Small intestine (tissue), 7 donors: Measurements from ENCODE around the gene HTR3B. TPM values are rescaled to one million over a fixed set of nuclear protein-coding genes. Genes with fewer than 3 reads are reported as not detected.

Experiments
- DNase-seq, 2 donors: peaks; one replicate each; pipeline versions ENCODE4 v3.0.0 to v3.0.0-alpha.2; 2013
- FAIRE-seq: peaks from 2 replicates; lab custom pipeline; 2012; peaks lifted over from hg19 to GRCh38; lab: Jason Lieb, UNC
- H3K27ac ChIP-seq, 3 donors: one replicate each; pipeline ENCODE4 v1.5.1; 2013; ENCODE audit warnings: low read length in 2 of 3, mild to moderate bottlenecking in 2 of 3, control low read depth in 1 of 3, inconsistent platforms in 1 of 3, low read depth in 1 of 3, moderate library complexity in 1 of 3
- H3K27me3 ChIP-seq, 3 donors: one replicate each; pipeline ENCODE4 v1.6.1; 2013; ENCODE audit warnings: low read length in 3 of 3, inconsistent platforms in 1 of 3; ENCODE audit not compliant: control insufficient read depth in 3 of 3, insufficient read depth in 3 of 3
- H3K36me3 ChIP-seq, 3 donors: one replicate each; pipeline ENCODE4 v1.6.1; 2013; ENCODE audit warnings: low read length in 3 of 3, inconsistent platforms in 1 of 3, low read depth in 1 of 3, mild to moderate bottlenecking in 1 of 3, moderate library complexity in 1 of 3; ENCODE audit not compliant: control insufficient read depth in 3 of 3, insufficient read depth in 2 of 3
- H3K4me1 ChIP-seq, 3 donors: one replicate each; pipeline ENCODE4 v1.6.1; 2013; ENCODE audit warnings: low read length in 2 of 3, inconsistent platforms in 1 of 3, low read depth in 1 of 3, mild to moderate bottlenecking in 1 of 3, moderate library complexity in 1 of 3; ENCODE audit not compliant: control insufficient read depth in 3 of 3, insufficient read depth in 2 of 3
- H3K4me3 ChIP-seq, 3 donors: one replicate each; pipeline ENCODE4 v1.5.1; 2013; ENCODE audit warnings: low read length in 3 of 3, control low read depth in 1 of 3, inconsistent platforms in 1 of 3, low read depth in 1 of 3, mild to moderate bottlenecking in 1 of 3, moderate library complexity in 1 of 3
- H3K9me3 ChIP-seq, 2 donors: one replicate each; pipeline ENCODE4 v1.6.1; 2013; ENCODE audit warnings: low read depth in 1 of 2, low read length in 1 of 2; ENCODE audit not compliant: control insufficient read depth in 2 of 2, insufficient read depth in 1 of 2
- WGBS, 3 donors: extraction: QIAGEN DNeasy Blood & Tissue Kit; methylation state at CpG; one replicate each; pipeline ENCODE4 v1.1.7; 2013; 5-methylcytosine and 5-hydroxymethylcytosine counted together
- polyA plus RNA-seq, 4 donors: library from polyadenylated mRNA; stranded (reverse) in 3 of 4; unstranded in 1 of 4; fragments of 200-250 nt in 3 of 4; fragments of 120-200 nt in 1 of 4; gene quantifications; one replicate each; pipeline versions ENCODE4 v1.2.1 to v1.2.3, GENCODE V29; 2013
- donor health status: healthy with polysubstance abuse.
- donor health status: control.
- donor health status: control.
- donor health status: Bipolar disorder and iron deficiency.
- donor health status: healthy.

Gene HTR3B
- polyA plus RNA-seq, 4 donors, result 0.39 TPM; not detected in 3

DNA sequence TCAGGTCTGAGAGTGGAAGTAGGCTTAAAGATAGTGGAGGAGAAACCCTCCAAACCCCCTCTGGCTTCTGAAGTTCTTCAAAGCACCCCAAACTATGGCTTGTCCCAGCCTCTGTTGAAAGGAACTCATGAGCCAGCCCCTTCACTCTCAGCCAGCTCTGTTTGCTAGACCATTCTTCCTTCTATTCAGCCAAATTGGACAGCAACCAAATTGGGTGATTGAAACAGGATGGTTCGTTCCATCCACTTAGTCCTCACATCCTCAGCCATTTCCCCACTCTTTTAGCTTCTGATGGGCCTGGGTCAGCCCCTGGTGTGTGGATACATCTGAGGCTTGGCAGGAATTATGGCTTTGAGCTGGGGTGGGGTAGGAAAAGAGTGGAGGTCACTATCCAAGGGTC lies 74.8 kb downstream of the HTR3B start:
- peaks cover 0 to 22% (median 3%) of the 10 kb centered on the region in 3 donors for H3K27me3 ChIP-seq
- no peaks in the 10 kb centered on the region for H3K9me3 ChIP-seq
- no peaks in the 10 kb centered on the region for H3K36me3 ChIP-seq
- no peak for FAIRE-seq
- no peak overlapping the region for H3K27ac ChIP-seq
- 27 to 83% (median 71%) methylated on average over 1 of the region's 1 CpG for WGBS, 3 donors
- no peak overlapping the region for H3K4me3 ChIP-seq
- DNase-seq, result no peak
- no peaks in the 10 kb centered on the region for H3K4me1 ChIP-seq

GRCh38 chr11:113980785-113981184 lies 76.2 kb downstream of the HTR3B start:
- Histone ChIP-seq H3K4me3 (no peak overlapping the region), H3K27me3 (peaks cover 2 to 19% (median 3%) of the 10 kb centered on the region in 3 donors), H3K27ac (no peak overlapping the region), H3K9me3 (no peaks in the 10 kb centered on the region), H3K36me3 (no peaks in the 10 kb centered on the region), H3K4me1 (no peaks in the 10 kb centered on the region)
- 64 to 82% (median 69%) methylated on average over 6 of the region's 6 CpGs for WGBS, 3 donors
- FAIRE-seq (no peak), DNase-seq (no peak)

GRCh38 chr11:113982306-113982705 lies 77.7 kb downstream of the HTR3B start:
- H3K27me3 ChIP-seq, result peaks cover 3 to 18% (median 3%) of the 10 kb centered on the region in 3 donors
- H3K9me3 ChIP-seq, result no peaks in the 10 kb centered on the region
- H3K4me3 ChIP-seq, result no peak overlapping the region
- H3K4me1 ChIP-seq, result no peaks in the 10 kb centered on the region
- H3K27ac ChIP-seq, result no peak overlapping the region
- DNase-seq (no peak), FAIRE-seq (no peak)
- H3K36me3 ChIP-seq, result no peaks in the 10 kb centered on the region

GRCh38 chr11:113984781-113985180 lies 80.2 kb downstream of the HTR3B start:
- H3K36me3 ChIP-seq, result no peaks in the 10 kb centered on the region
- H3K27me3 ChIP-seq, result peaks cover 3 to 9% (median 3%) of the 10 kb centered on the region in 3 donors
- DNase-seq (no peak), FAIRE-seq (no peak)
- no peak overlapping the region for H3K4me3 ChIP-seq
- no peaks in the 10 kb centered on the region for H3K4me1 ChIP-seq
- no peak overlapping the region for H3K27ac ChIP-seq
- H3K9me3 ChIP-seq, result no peaks in the 10 kb centered on the region
- 63 to 78% (median 76%) methylated on average over 5 to 6 of the region's 6 CpGs for WGBS, 3 donors

- no peak for FAIRE-seq
Observed at GRCh38 chr11:113985906-113986305, 81.3 kb downstream of the HTR3B start.

GRCh38 chr11:113986351-113987140 lies 82.0 kb downstream of the HTR3B start:
- H3K4me1 ChIP-seq, result no peaks in the 10 kb centered on the region
- H3K4me3 ChIP-seq, result no peak overlapping the region
- WGBS, 3 donors, result 71 to 87% (median 76%) methylated on average over 18 of the region's 18 CpGs
- H3K27ac ChIP-seq, result no peak overlapping the region
- H3K36me3 ChIP-seq, result no peaks in the 10 kb centered on the region
- peaks cover 0 to 9% (median 3%) of the 10 kb centered on the region in 3 donors for H3K27me3 ChIP-seq
- FAIRE-seq (no peak), DNase-seq (no peak)
- H3K9me3 ChIP-seq, result no peaks in the 10 kb centered on the region

More at GRCh38 chr11:113985906-113986305, 81.3 kb downstream of the HTR3B start:
- no peak overlapping the region for H3K4me3 ChIP-seq
- DNase-seq, result no peak
- 78 to 87% (median 84%) methylated on average over 4 of the region's 4 CpGs for WGBS, 3 donors
- no peaks in the 10 kb centered on the region for H3K4me1 ChIP-seq
- H3K36me3 ChIP-seq, result no peaks in the 10 kb centered on the region
- H3K9me3 ChIP-seq, result no peaks in the 10 kb centered on the region
- peaks cover 0 to 9% (median 3%) of the 10 kb centered on the region in 3 donors for H3K27me3 ChIP-seq
- no peak overlapping the region for H3K27ac ChIP-seq

DNA sequence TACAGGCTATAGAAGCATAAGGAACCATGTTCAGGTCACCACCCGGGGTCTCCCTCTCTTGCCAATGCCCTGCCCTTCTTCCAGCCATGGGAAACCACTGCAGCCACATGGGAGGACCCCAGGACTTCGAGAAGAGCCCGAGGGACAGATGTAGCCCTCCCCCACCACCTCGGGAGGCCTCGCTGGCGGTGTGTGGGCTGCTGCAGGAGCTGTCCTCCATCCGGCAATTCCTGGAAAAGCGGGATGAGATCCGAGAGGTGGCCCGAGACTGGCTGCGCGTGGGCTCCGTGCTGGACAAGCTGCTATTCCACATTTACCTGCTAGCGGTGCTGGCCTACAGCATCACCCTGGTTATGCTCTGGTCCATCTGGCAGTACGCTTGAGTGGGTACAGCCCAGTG lies 84.8 kb downstream of the HTR3B start:
- Histone ChIP-seq H3K27ac (no peak overlapping the region), H3K9me3 (no peaks in the 10 kb centered on the region), H3K4me3 (no peak overlapping the region), H3K27me3 (peaks cover 0 to 13% (median 3%) of the 10 kb centered on the region in 3 donors), H3K4me1 (no peaks in the 10 kb centered on the region), H3K36me3 (no peaks in the 10 kb centered on the region)
- DNase-seq (no peak), FAIRE-seq (no peak)
- whole genome bisulfite sequencing, 3 donors, result 77 to 81% (median 78%) methylated on average over 15 of the region's 15 CpGs

DNA sequence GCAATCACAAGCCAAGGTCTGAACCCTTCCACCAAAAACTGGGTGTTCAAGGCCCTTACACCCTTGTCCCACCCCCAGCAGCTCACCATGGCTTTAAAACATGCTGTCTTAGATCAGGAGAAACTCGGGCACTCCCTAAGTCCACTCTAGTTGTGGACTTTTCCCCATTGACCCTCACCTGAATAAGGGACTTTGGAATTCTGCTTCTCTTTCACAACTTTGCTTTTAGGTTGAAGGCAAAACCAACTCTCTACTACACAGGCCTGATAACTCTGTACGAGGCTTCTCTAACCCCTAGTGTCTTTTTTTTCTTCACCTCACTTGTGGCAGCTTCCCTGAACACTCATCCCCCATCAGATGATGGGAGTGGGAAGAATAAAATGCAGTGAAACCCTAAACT lies 85.3 kb downstream of the HTR3B start:
- H3K27ac ChIP-seq, result no peak overlapping the region
- H3K4me3 ChIP-seq, result no peak overlapping the region
- no peaks in the 10 kb centered on the region for H3K36me3 ChIP-seq
- DNase-seq (peak; percentile 16 to 37), FAIRE-seq (no peak)
- H3K4me1 ChIP-seq, result no peaks in the 10 kb centered on the region
- peaks cover 0 to 13% (median 3%) of the 10 kb centered on the region in 3 donors for H3K27me3 ChIP-seq
- 15 to 54% (median 39%) methylated on average over 2 of the region's 2 CpGs for WGBS, 3 donors
- H3K9me3 ChIP-seq, result no peaks in the 10 kb centered on the region
